Measurements from ENCODE around the gene FGD5.

Gene FGD5

GRCh38 chr3:14857506-14857905 is 38.7 kb downstream of the FGD5 start:
- no peak for DNase-seq

- no peak for DNase-seq
Observed at GRCh38 chr3:14858105-14858504, 39.3 kb downstream of the FGD5 start.

- no peak for DNase-seq
Observed at GRCh38 chr3:14859880-14860279, 41.1 kb downstream of the FGD5 start.

GRCh38 chr3:14861031-14861430 is 42.3 kb downstream of the FGD5 start:
- DNase-seq, result no peak

- no peak for DNase-seq
Observed at GRCh38 chr3:14861446-14862302, 42.9 kb downstream of the FGD5 start.

GRCh38 chr3:14862303-14862660 is 43.5 kb downstream of the FGD5 start:
- no peak for DNase-seq

- no peak for DNase-seq
Observed at GRCh38 chr3:14862661-14863230, 44.0 kb downstream of the FGD5 start.

GRCh38 chr3:14863333-14864100 is 44.8 kb downstream of the FGD5 start:
- no peak for DNase-seq

- no peak for DNase-seq
Observed at GRCh38 chr3:14864131-14864530, 45.4 kb downstream of the FGD5 start.

- DNase-seq, result no peak
Observed at GRCh38 chr3:14866627-14867026, 47.9 kb downstream of the FGD5 start.

- DNase-seq, result no peak
Observed at GRCh38 chr3:14867936-14868570, 49.3 kb downstream of the FGD5 start.

- DNase-seq, result no peak
Observed at GRCh38 chr3:14869917-14870782, 51.4 kb downstream of the FGD5 start.

GRCh38 chr3:14870783-14871060 is 52.0 kb downstream of the FGD5 start:
- DNase-seq, result no peak

GRCh38 chr3:14871456-14872200 is 52.9 kb downstream of the FGD5 start:
- no peak for DNase-seq

- no peak for DNase-seq
Observed at GRCh38 chr3:14872706-14873105, 53.9 kb downstream of the FGD5 start.

GRCh38 chr3:14874784-14875183 is 56.0 kb downstream of the FGD5 start:
- DNase-seq, result peak; percentile 11

- no peak for DNase-seq
Observed at GRCh38 chr3:14875411-14876175, 56.8 kb downstream of the FGD5 start.

- no peak for DNase-seq
Observed at GRCh38 chr3:14876921-14877333, 58.2 kb downstream of the FGD5 start.

- no peak for DNase-seq
Observed at GRCh38 chr3:14877469-14877868, 58.7 kb downstream of the FGD5 start.

GRCh38 chr3:14879211-14879874 is 60.6 kb downstream of the FGD5 start:
- peak; percentile 63 for DNase-seq
